Measurements from ENCODE around the gene DAB2IP.

DNA sequence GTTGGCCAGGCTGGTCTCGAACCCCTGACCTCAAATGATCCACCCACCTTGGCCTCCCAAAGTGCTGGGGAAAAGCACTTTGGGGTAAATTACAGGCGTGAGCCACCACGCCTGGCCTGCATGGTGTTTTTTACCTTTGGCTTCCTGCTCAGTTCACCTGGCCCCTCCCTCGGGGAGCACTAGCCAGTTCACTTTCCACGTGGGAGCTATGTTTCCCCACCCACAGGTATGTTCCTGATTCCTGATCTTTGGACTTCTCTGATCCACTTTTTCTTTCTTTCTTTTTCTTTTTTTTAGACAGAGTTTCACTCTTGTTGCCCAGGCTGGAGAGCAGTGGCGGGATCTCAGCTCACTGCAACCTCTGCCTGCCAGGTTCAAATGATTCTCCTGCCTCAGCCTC, 15.8 kb downstream of the DAB2IP start:
- TF ChIP-seq, protein P1, sequence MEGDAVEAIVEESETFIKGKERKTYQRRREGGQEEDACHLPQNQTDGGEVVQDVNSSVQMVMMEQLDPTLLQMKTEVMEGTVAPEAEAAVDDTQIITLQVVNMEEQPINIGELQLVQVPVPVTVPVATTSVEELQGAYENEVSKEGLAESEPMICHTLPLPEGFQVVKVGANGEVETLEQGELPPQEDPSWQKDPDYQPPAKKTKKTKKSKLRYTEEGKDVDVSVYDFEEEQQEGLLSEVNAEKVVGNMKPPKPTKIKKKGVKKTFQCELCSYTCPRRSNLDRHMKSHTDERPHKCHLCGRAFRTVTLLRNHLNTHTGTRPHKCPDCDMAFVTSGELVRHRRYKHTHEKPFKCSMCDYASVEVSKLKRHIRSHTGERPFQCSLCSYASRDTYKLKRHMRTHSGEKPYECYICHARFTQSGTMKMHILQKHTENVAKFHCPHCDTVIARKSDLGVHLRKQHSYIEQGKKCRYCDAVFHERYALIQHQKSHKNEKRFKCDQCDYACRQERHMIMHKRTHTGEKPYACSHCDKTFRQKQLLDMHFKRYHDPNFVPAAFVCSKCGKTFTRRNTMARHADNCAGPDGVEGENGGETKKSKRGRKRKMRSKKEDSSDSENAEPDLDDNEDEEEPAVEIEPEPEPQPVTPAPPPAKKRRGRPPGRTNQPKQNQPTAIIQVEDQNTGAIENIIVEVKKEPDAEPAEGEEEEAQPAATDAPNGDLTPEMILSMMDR (IDR thresholded peaks at IDR 0.05), result no peak
- no peak for TF ChIP-seq EP300 (IDR thresholded peaks at IDR 0.05)
- TF ChIP-seq POLR2A (IDR thresholded peaks at IDR 0.05), result no peak

Data from tibial nerve (tissue), 4 donors.